ENCODE measurements around the gene KRT73. TPM values are rescaled to one million over a fixed set of nuclear protein-coding genes. Genes with fewer than 3 reads are reported as not detected.

Gene KRT73
- total RNA-seq, 2 experiments from 2014 or later = not detected

DNA sequence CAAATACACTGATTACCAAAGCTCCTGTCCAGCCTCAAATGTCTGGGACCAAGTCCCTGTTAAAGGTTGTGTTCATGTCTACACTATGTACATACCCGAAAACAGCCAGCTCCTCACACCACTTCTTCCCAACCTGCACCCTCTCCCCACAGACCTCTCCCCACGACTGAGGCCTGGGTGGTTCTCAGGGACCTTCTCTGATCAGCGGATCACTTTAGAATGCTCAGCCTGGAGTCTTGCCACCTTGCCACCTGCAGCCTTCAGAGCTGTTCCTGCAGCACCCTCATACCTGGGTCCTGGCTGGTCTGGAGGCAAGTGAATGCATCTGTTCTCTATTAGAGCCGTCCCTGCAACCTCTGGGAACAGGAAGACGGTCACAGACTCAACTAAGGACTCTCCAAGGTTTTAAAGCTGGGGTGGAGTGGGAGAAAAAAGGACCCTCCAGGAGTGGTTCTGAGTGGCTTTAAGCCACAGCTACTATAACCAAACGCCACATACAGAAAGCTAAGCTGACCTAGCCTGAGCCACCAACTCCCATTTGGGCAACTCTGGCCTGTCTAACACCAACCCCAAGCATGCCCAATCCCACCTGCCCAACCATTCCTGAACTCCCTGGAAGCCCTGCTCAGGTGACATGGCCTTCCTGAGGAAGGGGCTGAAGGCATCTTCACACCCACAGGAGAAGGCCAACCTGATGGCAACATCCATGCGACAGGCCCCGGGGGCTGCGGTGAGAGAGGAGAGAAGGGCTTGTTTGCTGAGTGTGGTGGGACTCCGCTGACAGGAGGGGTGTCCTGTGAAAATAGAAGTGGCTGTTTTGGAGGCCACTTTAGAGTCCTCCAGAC, 25.1 kb upstream of the KRT73 start:
- Mint-ChIP-seq H3K9me3 (ENCODE audit: low read depth) (no peaks in the 10 kb centered on the region), H3K27me3 (peaks cover 15% of the 10 kb centered on the region), H3K36me3 (peaks cover 3% of the 10 kb centered on the region), H3K27ac (no peak overlapping the region), H3K4me3 (no peak overlapping the region), H3K4me1 (peaks cover 29% of the 10 kb centered on the region)
- CTCF ChIA-PET = interaction anchor here (0.8 to 1.4 kb wide), 2 partner anchors 227 to 241 kb away, joined by 3 read pairs; no protein-coding TSS in a partner anchor
- DNase-seq (peak; percentile 32), ATAC-seq (no peak)

GRCh38 chr12:52641468-52641867, 23.1 kb upstream of the KRT73 start:
- ATAC-seq = no peak
- no peaks in the 10 kb centered on the region for H3K9me3 Mint-ChIP-seq (ENCODE audit: low read depth)
- H3K4me1 Mint-ChIP-seq = peaks cover 25% of the 10 kb centered on the region
- H3K27me3 Mint-ChIP-seq = peaks cover 22% of the 10 kb centered on the region
- no peak overlapping the region for H3K27ac Mint-ChIP-seq
- no peak for DNase-seq
- H3K36me3 Mint-ChIP-seq = peaks cover 3% of the 10 kb centered on the region
- CTCF ChIA-PET = no interaction called here
- no peak overlapping the region for H3K4me3 Mint-ChIP-seq

- Mint-ChIP-seq H3K36me3 (no peaks in the 10 kb centered on the region), H3K4me3 (no peak overlapping the region), H3K27ac (no peak overlapping the region), H3K4me1 (peaks cover 24% of the 10 kb centered on the region), H3K27me3 (peaks cover 24% of the 10 kb centered on the region), H3K9me3 (ENCODE audit: low read depth) (no peaks in the 10 kb centered on the region)
- CTCF ChIA-PET = interaction anchor here (1.4 kb wide), 1 partner anchor 51 kb away, joined by 3 read pairs; no protein-coding TSS in a partner anchor
- ATAC-seq = no peak
- DNase-seq = no peak
Measured at GRCh38 chr12:52637299-52637698, 18.9 kb upstream of the KRT73 start.

GRCh38 chr12:52636592-52637258, 18.4 kb upstream of the KRT73 start:
- no peak for ATAC-seq
- no peaks in the 10 kb centered on the region for H3K9me3 Mint-ChIP-seq (ENCODE audit: low read depth)
- CTCF ChIA-PET = interaction anchor here (1.4 kb wide), 1 partner anchor 51 kb away, joined by 3 read pairs; no protein-coding TSS in a partner anchor
- H3K27ac Mint-ChIP-seq = no peak overlapping the region
- no peak overlapping the region for H3K4me3 Mint-ChIP-seq
- H3K36me3 Mint-ChIP-seq = no peaks in the 10 kb centered on the region
- peaks cover 24% of the 10 kb centered on the region for H3K4me1 Mint-ChIP-seq
- DNase-seq = no peak
- peaks cover 24% of the 10 kb centered on the region for H3K27me3 Mint-ChIP-seq

DNA sequence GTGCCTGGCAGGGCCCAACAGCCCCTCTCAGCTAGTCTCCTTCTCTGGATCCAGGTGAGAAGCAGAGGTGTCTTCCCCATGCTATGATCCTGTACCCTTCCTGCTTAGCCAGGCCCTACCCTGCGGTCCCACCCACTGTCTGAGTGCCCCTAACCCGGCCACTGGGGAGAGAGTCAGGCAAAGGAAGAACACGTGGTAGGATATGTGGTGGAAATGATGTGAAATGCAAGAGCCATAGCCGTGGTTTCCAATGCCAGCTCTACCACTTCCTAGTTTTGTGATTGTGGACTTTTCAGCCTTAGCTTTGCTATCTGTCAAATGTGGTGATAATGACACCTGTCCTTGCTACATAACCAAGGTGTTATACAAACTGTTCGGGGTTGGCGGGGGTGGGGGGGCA, 17.8 kb upstream of the KRT73 start:
- no peak overlapping the region for H3K27ac Mint-ChIP-seq
- ATAC-seq (no peak), DNase-seq (peak; percentile 40)
- H3K27me3 Mint-ChIP-seq = peaks cover 23% of the 10 kb centered on the region
- no peaks in the 10 kb centered on the region for H3K9me3 Mint-ChIP-seq (ENCODE audit: low read depth)
- no peaks in the 10 kb centered on the region for H3K36me3 Mint-ChIP-seq
- CTCF ChIA-PET = interaction anchor here (1.0 to 1.4 kb wide), 2 partner anchors 25 to 50 kb away, joined by 3 read pairs; no protein-coding TSS in a partner anchor
- H3K4me3 Mint-ChIP-seq = no peak overlapping the region
- peaks cover 25% of the 10 kb centered on the region for H3K4me1 Mint-ChIP-seq

- peaks cover 16% of the 10 kb centered on the region for H3K27me3 Mint-ChIP-seq
- CTCF ChIA-PET = no interaction called here
- no peaks in the 10 kb centered on the region for H3K36me3 Mint-ChIP-seq
- no peak overlapping the region for H3K4me3 Mint-ChIP-seq
- H3K27ac Mint-ChIP-seq = no peak overlapping the region
- no peak for ATAC-seq
- H3K9me3 Mint-ChIP-seq (ENCODE audit: low read depth) = no peaks in the 10 kb centered on the region
- peaks cover 35% of the 10 kb centered on the region for H3K4me1 Mint-ChIP-seq
- peak; percentile 29 for DNase-seq
Measured at GRCh38 chr12:52634266-52635056, 16.1 kb upstream of the KRT73 start.

DNA sequence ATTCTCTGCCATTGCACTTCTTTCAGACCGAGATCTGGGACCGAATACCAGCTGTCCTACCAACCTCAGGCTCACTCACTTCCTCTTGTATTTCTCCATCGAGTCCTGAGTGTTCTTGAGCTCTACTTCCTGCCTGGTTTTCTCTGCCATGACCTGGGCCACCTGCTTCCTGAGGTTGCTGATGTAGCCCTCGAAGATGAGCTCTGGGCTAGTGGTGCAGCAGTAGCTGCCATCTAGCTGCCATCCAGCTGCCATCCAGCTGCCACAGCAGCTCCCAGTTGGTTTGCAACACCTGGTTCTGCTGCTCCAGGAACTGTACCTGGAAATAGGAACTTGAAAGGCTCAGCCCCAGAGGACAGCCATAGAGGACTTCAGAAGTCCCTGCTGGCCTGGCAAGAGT, 15.0 kb upstream of the KRT73 start:
- peaks cover 35% of the 10 kb centered on the region for H3K4me1 Mint-ChIP-seq

GRCh38 chr12:52632656-52633055, 14.3 kb upstream of the KRT73 start:
- Mint-ChIP-seq H3K4me3 (no peak overlapping the region), H3K27me3 (peaks cover 8% of the 10 kb centered on the region), H3K27ac (no peak overlapping the region), H3K36me3 (no peaks in the 10 kb centered on the region), H3K9me3 (ENCODE audit: low read depth) (no peaks in the 10 kb centered on the region), H3K4me1 (peaks cover 35% of the 10 kb centered on the region)
- DNase-seq (no peak), ATAC-seq (no peak)
- CTCF ChIA-PET = interaction anchor here (1.1 kb wide), 2 partner anchors 239 to 252 kb away, joined by 3 to 4 read pairs; no protein-coding TSS in a partner anchor

More for the DNA sequence above, 15.0 kb upstream of the KRT73 start:
- Mint-ChIP-seq H3K36me3 (no peaks in the 10 kb centered on the region), H3K27ac (no peak overlapping the region), H3K9me3 (ENCODE audit: low read depth) (no peaks in the 10 kb centered on the region), H3K27me3 (peaks cover 10% of the 10 kb centered on the region), H3K4me3 (no peak overlapping the region)
- CTCF ChIA-PET = interaction anchor here (1.0 to 1.1 kb wide), 3 partner anchors 12 to 252 kb away, joined by 3 to 6 read pairs (median 4); no protein-coding TSS in a partner anchor
- ATAC-seq (peak; percentile 60), DNase-seq (peak; percentile 53)

DNA sequence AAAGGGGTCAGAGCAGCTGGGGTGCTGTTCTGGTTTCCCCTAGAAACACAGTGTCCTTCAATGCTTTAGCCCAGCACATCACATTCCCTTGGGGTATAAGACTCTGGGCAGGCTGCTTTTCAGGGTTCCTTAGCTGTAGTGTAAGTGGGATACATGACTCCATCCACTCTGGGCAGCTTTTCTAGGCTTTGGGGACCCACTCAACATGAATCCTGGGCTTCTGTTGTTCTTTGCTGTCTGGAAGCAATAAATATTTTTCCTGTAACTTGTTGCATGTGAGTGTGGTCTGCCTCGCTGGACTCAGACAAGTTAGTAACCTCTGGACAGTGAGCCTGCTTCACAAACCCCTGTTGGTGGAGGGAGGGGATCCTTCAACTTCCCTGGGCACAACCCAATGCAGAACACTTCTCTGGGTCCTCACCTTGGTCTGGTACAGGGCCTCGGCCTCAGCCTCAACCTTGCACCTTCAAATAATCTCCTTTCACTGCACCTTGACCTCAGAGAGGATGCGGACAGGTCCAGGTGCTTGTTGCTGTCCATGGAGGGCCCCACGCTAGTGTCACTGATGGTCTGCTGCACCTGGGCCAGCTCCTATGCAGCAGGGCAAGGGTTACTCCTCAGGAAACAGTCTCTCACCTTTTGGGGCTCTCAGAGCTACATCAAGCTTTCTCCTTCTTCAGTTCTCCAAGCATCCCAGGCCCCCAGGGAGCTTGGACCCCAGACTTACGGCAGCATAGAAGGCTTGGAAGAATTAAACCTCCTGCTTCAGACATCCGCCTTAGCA, 13.5 kb upstream of the KRT73 start:
- ATAC-seq = no peak
- Mint-ChIP-seq H3K4me3 (no peak overlapping the region), H3K27me3 (peaks cover 7% of the 10 kb centered on the region), H3K4me1 (peaks cover 35% of the 10 kb centered on the region), H3K9me3 (ENCODE audit: low read depth) (no peaks in the 10 kb centered on the region), H3K27ac (no peak overlapping the region), H3K36me3 (no peaks in the 10 kb centered on the region)
- peak; percentile 29 for DNase-seq
- CTCF ChIA-PET = no interaction called here

- DNase-seq = peak; percentile 29
- H3K27me3 Mint-ChIP-seq = peaks cover 4% of the 10 kb centered on the region
- H3K9me3 Mint-ChIP-seq (ENCODE audit: low read depth) = no peaks in the 10 kb centered on the region
- CTCF ChIA-PET = no interaction called here
- H3K36me3 Mint-ChIP-seq = no peaks in the 10 kb centered on the region
- ATAC-seq = no peak
- no peak overlapping the region for H3K4me3 Mint-ChIP-seq
- peaks cover 32% of the 10 kb centered on the region for H3K4me1 Mint-ChIP-seq
- H3K27ac Mint-ChIP-seq = no peak overlapping the region
Measured at GRCh38 chr12:52631264-52631663, 12.9 kb upstream of the KRT73 start.

GRCh38 chr12:52630599-52631200, 12.3 kb upstream of the KRT73 start:
- Mint-ChIP-seq H3K9me3 (ENCODE audit: low read depth) (no peaks in the 10 kb centered on the region), H3K36me3 (no peaks in the 10 kb centered on the region), H3K27me3 (peaks cover 4% of the 10 kb centered on the region), H3K27ac (no peak overlapping the region), H3K4me1 (peaks cover 29% of the 10 kb centered on the region), H3K4me3 (no peak overlapping the region)
- DNase-seq (peak; percentile 39), ATAC-seq (no peak)
- CTCF ChIA-PET = no interaction called here

DNA sequence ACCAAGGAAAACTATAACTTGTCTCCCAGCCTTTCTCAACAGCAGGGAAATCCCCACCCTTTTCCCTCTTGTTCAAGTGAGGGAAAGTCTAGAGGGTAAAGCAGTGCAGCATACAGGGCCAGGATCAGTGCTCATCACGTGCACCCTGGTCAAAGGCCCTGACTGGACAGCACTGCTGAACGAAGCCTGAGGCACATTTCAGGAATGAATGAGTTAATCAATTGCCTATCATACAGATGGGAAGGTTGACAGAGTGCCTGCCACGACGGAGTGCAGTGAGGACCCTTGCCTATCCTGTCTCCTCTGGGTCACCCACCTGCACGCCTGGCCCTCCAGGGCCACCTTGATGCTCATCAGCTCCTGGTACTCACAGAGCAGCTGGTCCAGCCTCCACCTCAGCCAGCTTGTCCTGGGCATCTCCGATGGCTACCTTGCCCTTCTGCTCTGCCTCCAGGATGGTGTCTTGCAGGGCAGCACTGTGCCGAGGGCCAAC, 11.7 kb upstream of the KRT73 start:
- no peak for ATAC-seq
- peak; percentile 30 for DNase-seq
- Mint-ChIP-seq H3K36me3 (no peaks in the 10 kb centered on the region), H3K27ac (no peak overlapping the region), H3K9me3 (ENCODE audit: low read depth) (no peaks in the 10 kb centered on the region), H3K4me1 (peaks cover 29% of the 10 kb centered on the region), H3K27me3 (peaks cover 5% of the 10 kb centered on the region), H3K4me3 (no peak overlapping the region)
- CTCF ChIA-PET = no interaction called here

Measured in activated CD8-positive, alpha-beta memory T cell treated with anti-CD3 and anti-CD28 coated beads, Interleukin-2, amount 10 ng/mL, durations not matched to agents 7 days and 5 days (primary cell).